GM12864 (cell line): Measurements from ENCODE around the gene GRID1.

Experiments used
- DNase-seq: peaks from one replicate; pipeline ENCODE4 v3.0.0-alpha.2; 2011; ENCODE audit warnings: low read depth
- H3K4me3 ChIP-seq: 2 replicates; pipeline ENCODE4 v1.5.1; 2011; ENCODE audit warnings: mild to moderate bottlenecking, low read depth, low read length, control low read depth
- CTCF ChIP-seq: IDR thresholded peaks from 2 replicates; pipeline ENCODE4 v1.5.1; 2011; ENCODE audit warnings: low read depth, mild to moderate bottlenecking, moderate library complexity, low read length, control low read depth, inconsistent platforms; ENCODE audit errors: missing control alignments

Gene GRID1

GRCh38 chr10:85789982-85790789, 576.4 kb downstream of the GRID1 start:
- H3K4me3 ChIP-seq, result no peak overlapping the region
- DNase-seq, result no peak
- no peak for TF ChIP-seq CTCF

DNA sequence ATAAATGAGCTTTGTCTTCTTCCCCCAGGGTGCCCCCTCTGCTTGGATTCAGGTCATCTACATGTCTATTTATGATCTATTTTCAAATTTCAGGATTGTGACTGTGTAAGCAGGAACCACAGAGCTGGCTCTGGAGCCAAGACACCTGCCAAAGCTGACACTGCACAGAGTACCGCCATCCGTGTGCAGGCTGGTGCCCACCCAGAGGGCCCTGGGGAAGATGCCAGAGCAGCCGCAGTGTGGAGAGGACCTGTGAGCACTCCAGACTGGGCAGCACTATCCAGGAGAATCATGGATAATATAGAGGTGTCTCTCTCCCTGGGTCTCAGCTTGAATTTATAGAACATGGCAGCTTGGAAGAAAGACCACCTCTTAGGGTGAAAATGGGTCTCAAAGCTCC, 577.5 kb downstream of the GRID1 start:
- TF ChIP-seq CTCF, result no peak
- no peak overlapping the region for H3K4me3 ChIP-seq
- no peak for DNase-seq

DNA sequence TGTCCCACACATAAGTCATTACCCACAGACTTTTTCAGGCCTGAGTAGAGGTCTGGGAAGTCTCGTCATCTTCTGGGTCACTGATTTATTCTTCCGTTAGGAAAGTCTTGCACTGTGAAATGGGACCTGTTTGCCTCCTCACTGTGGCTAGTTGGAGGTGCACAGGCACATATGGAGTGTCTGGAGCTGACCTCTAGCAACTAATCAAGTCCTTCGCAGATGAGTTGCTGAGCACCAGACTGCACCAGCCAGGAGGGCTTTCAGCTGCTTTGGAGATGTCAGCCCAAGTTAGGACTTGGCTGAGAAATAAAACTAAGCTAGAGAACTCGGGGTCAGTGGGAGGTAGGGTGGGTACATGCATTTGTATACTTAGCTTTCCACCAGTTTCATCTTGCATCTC, 578.0 kb downstream of the GRID1 start:
- no peak for DNase-seq
- TF ChIP-seq CTCF, result no peak
- H3K4me3 ChIP-seq, result no peak overlapping the region

- TF ChIP-seq CTCF, result no peak
- H3K4me3 ChIP-seq, result no peak overlapping the region
- DNase-seq, result no peak
These were observed 578.7 kb downstream of the GRID1 start for GRCh38 chr10:85787881-85788280.

- DNase-seq, result no peak
- TF ChIP-seq CTCF, result no peak
- H3K4me3 ChIP-seq, result no peak overlapping the region
These were observed 579.2 kb downstream of the GRID1 start for GRCh38 chr10:85787393-85787792.

GRCh38 chr10:85786401-85786899, 580.1 kb downstream of the GRID1 start:
- TF ChIP-seq CTCF, result peak; percentile 31
- H3K4me3 ChIP-seq, result no peak overlapping the region
- DNase-seq, result no peak

- DNase-seq, result no peak
- H3K4me3 ChIP-seq, result no peak overlapping the region
- no peak for TF ChIP-seq CTCF
These were observed 581.8 kb downstream of the GRID1 start for GRCh38 chr10:85784792-85785191.
